Epithelial cell of proximal tubule (primary cell): ENCODE data around the gene SLC33A1. TPM values are rescaled to one million over a fixed set of nuclear protein-coding genes. Genes with fewer than 3 reads are reported as not detected.
"Not testable (repeated sequence)": the region's sequence is repeated elsewhere in the genome, so short reads cannot be mapped to it uniquely, and the experiment has no call there.

Experiments used
- DNase-seq: peaks from one replicate; pipeline ENCODE4 v3.0.0-alpha.2; 2011; ENCODE audit warnings: low read depth
- H3K4me3 ChIP-seq: 2 replicates; pipeline ENCODE4 v1.5.1; 2011; ENCODE audit warnings: low read depth, mild to moderate bottlenecking, low read length
- total RNA-seq: library from RNA; depleted of rRNA; stranded (reverse); fragments of >200 nt; gene quantifications from 2 replicates; pipeline ENCODE4 v1.2.3, GENCODE V29; 2015
- TF ChIP-seq, protein P1 (sequence below): conservative IDR thresholded peaks from 2 replicates; pipeline ENCODE4 v1.5.1; 2012; ENCODE audit warnings: low read depth, mild to moderate bottlenecking, low read length

Gene SLC33A1
- total RNA-seq, 1 donor from 2014 or later = 24.0 TPM

DNA sequence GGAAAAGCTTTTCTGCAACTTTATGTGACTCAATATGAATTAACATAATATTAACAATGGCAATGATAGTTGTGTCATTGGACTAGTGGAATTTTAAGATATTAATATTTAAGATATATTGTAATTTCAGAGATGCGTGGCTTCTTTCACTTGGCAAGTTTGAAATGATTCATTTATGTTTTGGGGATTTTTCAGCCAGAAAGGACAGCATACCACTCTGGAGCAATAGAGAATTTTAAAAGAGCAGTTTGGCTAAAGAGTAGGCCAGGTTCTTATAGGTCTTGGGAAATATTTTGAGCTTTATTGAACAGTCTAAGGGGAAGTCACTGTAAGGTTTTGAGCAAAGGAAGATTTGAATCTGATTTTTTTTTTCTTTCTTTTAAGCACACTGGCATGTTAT is 32.7 kb upstream of the SLC33A1 start:
- no peak for DNase-seq
- H3K4me3 ChIP-seq = no peak overlapping the region
- TF ChIP-seq, protein P1, sequence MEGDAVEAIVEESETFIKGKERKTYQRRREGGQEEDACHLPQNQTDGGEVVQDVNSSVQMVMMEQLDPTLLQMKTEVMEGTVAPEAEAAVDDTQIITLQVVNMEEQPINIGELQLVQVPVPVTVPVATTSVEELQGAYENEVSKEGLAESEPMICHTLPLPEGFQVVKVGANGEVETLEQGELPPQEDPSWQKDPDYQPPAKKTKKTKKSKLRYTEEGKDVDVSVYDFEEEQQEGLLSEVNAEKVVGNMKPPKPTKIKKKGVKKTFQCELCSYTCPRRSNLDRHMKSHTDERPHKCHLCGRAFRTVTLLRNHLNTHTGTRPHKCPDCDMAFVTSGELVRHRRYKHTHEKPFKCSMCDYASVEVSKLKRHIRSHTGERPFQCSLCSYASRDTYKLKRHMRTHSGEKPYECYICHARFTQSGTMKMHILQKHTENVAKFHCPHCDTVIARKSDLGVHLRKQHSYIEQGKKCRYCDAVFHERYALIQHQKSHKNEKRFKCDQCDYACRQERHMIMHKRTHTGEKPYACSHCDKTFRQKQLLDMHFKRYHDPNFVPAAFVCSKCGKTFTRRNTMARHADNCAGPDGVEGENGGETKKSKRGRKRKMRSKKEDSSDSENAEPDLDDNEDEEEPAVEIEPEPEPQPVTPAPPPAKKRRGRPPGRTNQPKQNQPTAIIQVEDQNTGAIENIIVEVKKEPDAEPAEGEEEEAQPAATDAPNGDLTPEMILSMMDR = no peak

DNA sequence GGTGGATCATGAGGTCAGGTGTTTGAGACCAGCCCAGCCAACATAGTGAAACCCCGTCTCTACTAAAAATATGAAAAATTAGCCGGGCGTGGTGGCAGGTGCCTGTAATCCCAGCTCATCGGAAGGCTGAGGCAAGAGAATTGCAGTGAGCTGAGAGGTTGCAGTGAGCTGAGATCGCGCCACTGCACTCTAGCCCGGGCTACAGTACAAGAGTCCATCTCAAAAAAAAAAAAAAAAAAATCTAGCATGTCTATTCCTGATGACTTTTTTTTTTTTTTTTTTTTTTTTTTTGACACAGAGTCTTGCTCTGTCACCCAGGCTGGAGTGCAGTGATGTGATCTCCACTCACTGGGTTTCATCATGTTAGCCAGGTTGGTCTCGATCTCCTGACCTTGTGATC is 32.1 kb upstream of the SLC33A1 start:
- not testable (repeated sequence) for DNase-seq, H3K4me3 ChIP-seq

DNA sequence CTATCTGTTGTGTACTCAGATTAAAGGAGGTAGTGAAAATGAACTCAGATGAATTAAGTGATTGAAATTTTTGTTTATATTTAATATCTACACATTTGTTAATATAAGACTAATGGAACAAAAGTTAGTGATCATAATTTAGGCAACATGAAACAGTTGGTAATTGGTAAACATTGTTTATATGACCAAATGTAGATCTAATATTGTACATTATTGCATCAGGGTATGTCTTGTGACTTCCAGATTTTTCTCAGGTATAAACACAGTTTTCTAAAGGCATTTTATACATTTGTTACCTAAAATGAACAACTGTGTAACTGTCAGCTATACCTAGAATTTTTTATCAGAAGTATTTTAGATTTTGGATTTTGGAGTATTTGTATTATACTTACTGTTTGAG is 31.1 kb upstream of the SLC33A1 start:
- H3K4me3 ChIP-seq = no peak overlapping the region
- DNase-seq = no peak
- TF ChIP-seq, protein P1 = no peak

DNA sequence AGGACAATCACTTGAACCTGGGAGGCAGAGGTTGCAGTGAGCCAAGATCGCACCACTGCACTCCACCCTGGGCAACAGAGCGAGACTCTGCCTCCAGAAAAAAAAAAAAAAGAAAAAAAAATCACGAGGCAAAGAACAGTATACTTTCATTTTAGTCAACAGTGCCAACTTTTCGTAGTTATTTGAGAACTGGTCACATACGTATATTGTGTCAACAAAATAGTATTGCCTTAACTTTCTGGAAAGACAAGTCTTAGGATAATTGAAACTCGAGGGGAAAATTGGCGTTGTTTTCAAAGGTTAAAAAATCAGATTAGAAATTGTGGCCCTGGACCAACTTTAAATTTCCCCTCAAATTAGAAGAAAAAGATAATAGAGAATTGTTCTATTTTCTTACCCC is 30.1 kb upstream of the SLC33A1 start:
- H3K4me3 ChIP-seq = no peak overlapping the region
- no peak for DNase-seq
- TF ChIP-seq, protein P1 = no peak

DNA sequence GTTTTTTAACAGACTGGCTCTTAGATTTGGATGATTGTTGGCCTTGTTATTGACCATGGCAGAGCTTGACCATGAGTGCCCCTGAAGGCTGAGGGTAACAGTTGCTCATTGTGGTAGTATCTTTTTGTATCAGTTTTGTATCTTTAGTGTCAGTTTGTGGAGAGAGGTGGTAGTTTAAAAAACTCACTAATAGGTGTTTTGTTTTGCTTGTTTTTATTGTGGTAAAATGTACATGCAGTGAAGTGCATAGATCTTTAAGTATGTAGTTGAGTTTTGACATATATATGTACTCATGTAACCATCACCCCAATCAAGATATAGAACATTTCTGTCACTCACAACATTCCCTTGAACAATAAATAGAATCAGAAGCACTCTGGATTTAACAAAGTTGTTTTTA is 26.1 kb upstream of the SLC33A1 start:
- DNase-seq = no peak
- no peak overlapping the region for H3K4me3 ChIP-seq
- TF ChIP-seq, protein P1 = no peak

DNA sequence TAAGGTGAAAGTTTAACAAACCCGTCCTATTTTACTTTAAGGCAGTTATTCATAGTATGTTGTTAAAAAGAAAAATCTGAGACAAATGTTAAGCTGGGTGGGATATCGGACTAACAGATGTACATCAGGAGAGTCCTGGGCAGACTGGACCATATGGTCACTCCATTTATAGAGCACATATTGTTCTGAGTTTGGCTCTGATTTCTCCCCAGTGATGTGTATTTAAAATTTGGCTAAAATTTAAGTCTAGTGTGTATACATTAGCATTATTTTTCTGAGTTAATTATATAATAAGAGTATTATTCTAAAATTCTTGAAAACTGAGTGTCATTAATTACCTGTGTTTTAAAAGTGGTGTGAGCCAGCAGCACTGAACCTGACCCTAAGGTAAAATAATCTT is 22.3 kb upstream of the SLC33A1 start:
- H3K4me3 ChIP-seq = no peak overlapping the region
- TF ChIP-seq, protein P1 = no peak
- no peak for DNase-seq

DNA sequence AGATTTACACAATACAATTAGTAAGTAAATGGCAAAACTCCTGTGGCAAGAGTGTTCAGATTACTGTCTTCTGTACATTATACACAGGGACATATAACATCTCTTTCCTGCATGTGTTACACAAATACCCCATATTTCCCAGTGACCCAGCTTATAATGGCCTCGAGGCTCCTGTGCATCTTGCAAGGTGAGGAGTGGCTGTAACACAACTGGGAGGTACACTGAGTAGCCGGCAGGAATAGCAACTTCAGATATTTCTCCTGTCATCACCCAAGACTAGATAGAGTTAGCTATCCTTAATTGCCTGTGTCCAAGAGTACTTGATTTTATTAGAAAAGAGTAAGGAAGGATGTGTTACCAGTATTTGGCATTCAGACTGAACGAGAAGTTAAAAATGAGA is 21.8 kb upstream of the SLC33A1 start:
- DNase-seq = no peak
- TF ChIP-seq, protein P1 = no peak
- H3K4me3 ChIP-seq = no peak overlapping the region
